ENCODE measurements around the gene ABCG4. TPM values are rescaled to one million over a fixed set of nuclear protein-coding genes. Genes with fewer than 3 reads are reported as not detected.

The ABCG4 gene
- total and polyA plus RNA-seq, 12 donors = 0.08 to 1.1 (median 0.29) TPM; not detected in 1

- Histone ChIP-seq H3K4me3 (peak overlapping the region in 1 of 4 donors; percentile 23), H3K36me3 (replicated peaks in 1 of 2) (peaks cover 0 to 30% of the 10 kb centered on the region in 2 donors), H3K27ac (no peak overlapping the region), H3K27me3 (no peaks in the 10 kb centered on the region), H3K9me3 (replicated peaks in 1 of 3) (no peaks in the 10 kb centered on the region), H3K4me1 (replicated peaks in 1 of 2) (peaks cover 14 to 27% of the 10 kb centered on the region in 2 donors)
- no peak for DNase-seq
- 88 to 96% (median 93%) methylated on average over 2 of the region's 2 CpGs for WGBS, 4 donors
- intact Hi-C loops (cut with DNase I) = no loop called here
- TF ChIP-seq POLR2A (IDR thresholded peaks at IDR 0.05) (no peak), CTCF (IDR thresholded peaks at IDR 0.05) (no peak)
Measured at GRCh38 chr11:119108857-119109221, 40.0 kb upstream of the ABCG4 start.

GRCh38 chr11:119109843-119110242 is 39.0 kb upstream of the ABCG4 start:
- no peak for TF ChIP-seq CTCF (IDR thresholded peaks at IDR 0.05)
- no peak for TF ChIP-seq POLR2A (IDR thresholded peaks at IDR 0.05)
- Histone ChIP-seq H3K27me3 (no peaks in the 10 kb centered on the region), H3K36me3 (replicated peaks in 1 of 2) (peaks cover 0 to 40% of the 10 kb centered on the region in 2 donors), H3K9me3 (replicated peaks in 1 of 3) (no peaks in the 10 kb centered on the region), H3K27ac (no peak overlapping the region), H3K4me3 (no peak overlapping the region), H3K4me1 (replicated peaks in 1 of 2) (peaks cover 14 to 27% of the 10 kb centered on the region in 2 donors)
- 93 to 94% methylated on average over 3 of the region's 3 CpGs; no CpG with 5 or more reads in 2 of the 4 donors for WGBS, 4 donors
- intact Hi-C loops (cut with DNase I) = no loop called here
- no peak for DNase-seq

- DNase-seq = no peak
- WGBS, 4 donors = 87 to 90% (median 87%) methylated on average over 10 of the region's 10 CpGs
- H3K36me3 ChIP-seq (replicated peaks in 1 of 2) = peaks cover 0 to 40% of the 10 kb centered on the region in 2 donors
- intact Hi-C loops (cut with DNase I) = no loop called here
- peaks cover 14 to 27% of the 10 kb centered on the region in 2 donors for H3K4me1 ChIP-seq (replicated peaks in 1 of 2)
- no peak overlapping the region for H3K4me3 ChIP-seq
- H3K9me3 ChIP-seq (replicated peaks in 1 of 3) = no peaks in the 10 kb centered on the region
- no peaks in the 10 kb centered on the region for H3K27me3 ChIP-seq
- no peak overlapping the region for H3K27ac ChIP-seq
- TF ChIP-seq POLR2A (IDR thresholded peaks at IDR 0.05) (no peak), CTCF (IDR thresholded peaks at IDR 0.05) (no peak)
Measured at GRCh38 chr11:119110439-119110838, 38.4 kb upstream of the ABCG4 start.

- no peak for DNase-seq
Measured at GRCh38 chr11:119111361-119111925, 37.4 kb upstream of the ABCG4 start.

More at GRCh38 chr11:119111361-119111925, 37.4 kb upstream of the ABCG4 start:
- intact Hi-C loops (cut with DNase I) = no loop called here
- WGBS, 4 donors = 90 to 98% (median 94%) methylated on average over 5 to 11 of the region's 11 CpGs
- Histone ChIP-seq H3K27me3 (no peaks in the 10 kb centered on the region), H3K9me3 (replicated peaks in 1 of 3) (no peaks in the 10 kb centered on the region), H3K4me3 (no peak overlapping the region), H3K4me1 (replicated peaks in 1 of 2) (peaks cover 11 to 27% of the 10 kb centered on the region in 2 donors), H3K27ac (no peak overlapping the region), H3K36me3 (replicated peaks in 1 of 2) (peaks cover 0 to 46% of the 10 kb centered on the region in 2 donors)
- TF ChIP-seq CTCF (IDR thresholded peaks at IDR 0.05) (no peak), POLR2A (IDR thresholded peaks at IDR 0.05) (no peak)

Data from adrenal gland (tissue), 12 donors.